Adipocyte (in vitro differentiated cells): ENCODE data around the gene SEMA5A.
A peak's percentile ranks its signal among the peaks of the same experiment; 100 is the strongest.

Experiments
- DNase-seq: peaks from one replicate; pipeline ENCODE4 v3.0.0-alpha.2; 2015; ENCODE audit warnings: low read depth
- H3K27me3 ChIP-seq: replicated peaks from 2 replicates; pipeline ENCODE4 v1.7.0; 2013; ENCODE audit warnings: mild to moderate bottlenecking, low read length, moderate library complexity; ENCODE audit not compliant: control insufficient read depth, insufficient read depth
- H3K36me3 ChIP-seq: 2 replicates; pipeline ENCODE4 v1.7.0; 2013; ENCODE audit warnings: low read length, mild to moderate bottlenecking, moderate library complexity; ENCODE audit not compliant: control insufficient read depth, insufficient read depth, severe bottlenecking
- H3K4me1 ChIP-seq: 2 replicates; pipeline ENCODE4 v1.7.0; 2013; ENCODE audit warnings: mild to moderate bottlenecking, low read length, moderate library complexity; ENCODE audit not compliant: control insufficient read depth, insufficient read depth
- H3K4me3 ChIP-seq: 2 replicates; pipeline ENCODE4 v1.7.0; 2013; ENCODE audit warnings: mild to moderate bottlenecking, low read length, moderate library complexity
- H3K9ac ChIP-seq: 2 replicates; pipeline ENCODE4 v1.7.0; 2013; ENCODE audit warnings: mild to moderate bottlenecking, low read length, moderate library complexity
- H3K9me3 ChIP-seq: 2 replicates; pipeline ENCODE4 v1.7.0; 2013; ENCODE audit warnings: mild to moderate bottlenecking, low read length, moderate library complexity; ENCODE audit not compliant: control insufficient read depth

The SEMA5A gene

GRCh38 chr5:9335754-9336495, 209.9 kb downstream of the SEMA5A start:
- H3K36me3 ChIP-seq, result no peaks in the 10 kb centered on the region
- H3K4me3 ChIP-seq, result no peak overlapping the region
- no peaks in the 10 kb centered on the region for H3K4me1 ChIP-seq
- no peak overlapping the region for H3K9ac ChIP-seq
- no peak for DNase-seq
- H3K27me3 ChIP-seq, result no peaks in the 10 kb centered on the region
- no peaks in the 10 kb centered on the region for H3K9me3 ChIP-seq

GRCh38 chr5:9335269-9335668, 210.6 kb downstream of the SEMA5A start:
- H3K36me3 ChIP-seq, result no peaks in the 10 kb centered on the region
- no peak for DNase-seq
- H3K9me3 ChIP-seq, result no peaks in the 10 kb centered on the region
- H3K4me3 ChIP-seq, result no peak overlapping the region
- no peaks in the 10 kb centered on the region for H3K27me3 ChIP-seq
- no peak overlapping the region for H3K9ac ChIP-seq
- no peaks in the 10 kb centered on the region for H3K4me1 ChIP-seq

GRCh38 chr5:9332026-9332425, 213.8 kb downstream of the SEMA5A start:
- Histone ChIP-seq H3K27me3 (no peaks in the 10 kb centered on the region), H3K9ac (no peak overlapping the region), H3K9me3 (no peaks in the 10 kb centered on the region), H3K4me1 (no peaks in the 10 kb centered on the region), H3K36me3 (no peaks in the 10 kb centered on the region), H3K4me3 (no peak overlapping the region)
- DNase-seq, result no peak

- DNase-seq, result no peak
- no peak overlapping the region for H3K4me3 ChIP-seq
- no peaks in the 10 kb centered on the region for H3K27me3 ChIP-seq
- no peaks in the 10 kb centered on the region for H3K9me3 ChIP-seq
- H3K4me1 ChIP-seq, result no peaks in the 10 kb centered on the region
- H3K36me3 ChIP-seq, result no peaks in the 10 kb centered on the region
- no peak overlapping the region for H3K9ac ChIP-seq
Observed at GRCh38 chr5:9331372-9331771, 214.5 kb downstream of the SEMA5A start.

- Histone ChIP-seq H3K27me3 (no peaks in the 10 kb centered on the region), H3K36me3 (no peaks in the 10 kb centered on the region), H3K9me3 (no peaks in the 10 kb centered on the region), H3K9ac (no peak overlapping the region), H3K4me1 (peaks cover 9% of the 10 kb centered on the region), H3K4me3 (no peak overlapping the region)
- no peak for DNase-seq
Observed at GRCh38 chr5:9329125-9329524, 216.8 kb downstream of the SEMA5A start.

GRCh38 chr5:9325549-9325948, 220.3 kb downstream of the SEMA5A start:
- H3K27me3 ChIP-seq, result no peaks in the 10 kb centered on the region
- peaks cover 9% of the 10 kb centered on the region for H3K4me1 ChIP-seq
- no peak overlapping the region for H3K4me3 ChIP-seq
- no peaks in the 10 kb centered on the region for H3K9me3 ChIP-seq
- no peaks in the 10 kb centered on the region for H3K36me3 ChIP-seq
- DNase-seq, result no peak
- H3K9ac ChIP-seq, result no peak overlapping the region

- Histone ChIP-seq H3K9ac (no peak overlapping the region), H3K27me3 (no peaks in the 10 kb centered on the region), H3K9me3 (no peaks in the 10 kb centered on the region), H3K4me1 (peaks cover 9% of the 10 kb centered on the region), H3K36me3 (no peaks in the 10 kb centered on the region), H3K4me3 (no peak overlapping the region)
- peak; percentile 38 for DNase-seq
Observed at GRCh38 chr5:9324348-9325077, 221.4 kb downstream of the SEMA5A start.

GRCh38 chr5:9320652-9321051, 225.2 kb downstream of the SEMA5A start:
- H3K27me3 ChIP-seq, result no peaks in the 10 kb centered on the region
- no peak overlapping the region for H3K4me3 ChIP-seq
- no peaks in the 10 kb centered on the region for H3K36me3 ChIP-seq
- no peak for DNase-seq
- H3K4me1 ChIP-seq, result peaks cover 9% of the 10 kb centered on the region
- H3K9me3 ChIP-seq, result no peaks in the 10 kb centered on the region
- no peak overlapping the region for H3K9ac ChIP-seq

- H3K27me3 ChIP-seq, result no peaks in the 10 kb centered on the region
- no peaks in the 10 kb centered on the region for H3K4me1 ChIP-seq
- no peak for DNase-seq
- no peaks in the 10 kb centered on the region for H3K9me3 ChIP-seq
- no peak overlapping the region for H3K9ac ChIP-seq
- no peaks in the 10 kb centered on the region for H3K36me3 ChIP-seq
- H3K4me3 ChIP-seq, result no peak overlapping the region
Observed at GRCh38 chr5:9318031-9318430, 227.8 kb downstream of the SEMA5A start.

GRCh38 chr5:9316733-9317132, 229.1 kb downstream of the SEMA5A start:
- Histone ChIP-seq H3K9ac (no peak overlapping the region), H3K27me3 (no peaks in the 10 kb centered on the region), H3K36me3 (no peaks in the 10 kb centered on the region), H3K9me3 (no peaks in the 10 kb centered on the region), H3K4me3 (no peak overlapping the region), H3K4me1 (no peaks in the 10 kb centered on the region)
- DNase-seq, result no peak

- no peak overlapping the region for H3K4me3 ChIP-seq
- H3K36me3 ChIP-seq, result no peaks in the 10 kb centered on the region
- DNase-seq, result peak; percentile 33
- H3K9me3 ChIP-seq, result no peaks in the 10 kb centered on the region
- no peak overlapping the region for H3K9ac ChIP-seq
- H3K4me1 ChIP-seq, result no peaks in the 10 kb centered on the region
- H3K27me3 ChIP-seq, result no peaks in the 10 kb centered on the region
Observed at GRCh38 chr5:9316041-9316440, 229.8 kb downstream of the SEMA5A start.
